ENCODE measurements around the gene ATP1A1.

The ATP1A1 gene

DNA sequence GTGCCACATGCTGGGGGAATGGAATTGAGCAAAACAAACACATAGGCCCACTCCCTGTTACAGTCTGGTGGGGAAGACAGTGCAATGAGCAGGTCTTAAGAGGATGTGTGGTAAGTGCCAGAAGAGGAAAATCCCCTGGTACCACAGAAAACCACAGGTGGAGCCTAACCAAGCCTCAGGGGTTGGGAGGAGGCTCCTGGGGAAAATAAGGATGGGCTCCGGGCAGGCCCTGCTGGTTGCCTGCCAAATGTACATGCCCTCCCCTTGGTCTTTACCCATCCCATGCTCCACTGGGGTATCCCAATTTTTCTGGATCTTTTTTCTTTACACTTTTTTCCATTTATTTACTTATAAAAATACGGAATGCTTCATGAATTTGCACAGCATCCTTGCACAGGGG is 40.4 kb downstream of the ATP1A1 start:
- DNase-seq (ENCODE audit: low read depth in 2 of 2) = no peak

DNA sequence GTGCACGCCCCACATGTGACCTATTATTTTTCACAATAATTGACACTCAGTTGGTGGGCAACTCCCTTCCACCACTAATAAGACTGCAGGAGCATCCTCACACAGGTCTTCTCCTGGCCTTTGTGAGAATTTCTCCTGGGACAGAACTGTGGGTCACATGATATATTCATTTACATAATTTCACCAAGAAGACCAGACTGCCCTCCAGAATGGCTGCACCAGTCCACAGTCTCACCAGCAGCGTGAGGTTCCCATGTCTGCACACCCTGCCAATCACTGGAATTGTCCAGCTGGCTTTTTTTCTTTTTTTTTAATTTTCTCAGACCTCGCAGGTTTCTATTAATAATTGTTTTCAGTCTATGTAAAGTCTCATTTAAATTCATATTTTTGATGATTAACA is 41.3 kb downstream of the ATP1A1 start:
- DNase-seq (ENCODE audit: low read depth in 2 of 2) = no peak

DNA sequence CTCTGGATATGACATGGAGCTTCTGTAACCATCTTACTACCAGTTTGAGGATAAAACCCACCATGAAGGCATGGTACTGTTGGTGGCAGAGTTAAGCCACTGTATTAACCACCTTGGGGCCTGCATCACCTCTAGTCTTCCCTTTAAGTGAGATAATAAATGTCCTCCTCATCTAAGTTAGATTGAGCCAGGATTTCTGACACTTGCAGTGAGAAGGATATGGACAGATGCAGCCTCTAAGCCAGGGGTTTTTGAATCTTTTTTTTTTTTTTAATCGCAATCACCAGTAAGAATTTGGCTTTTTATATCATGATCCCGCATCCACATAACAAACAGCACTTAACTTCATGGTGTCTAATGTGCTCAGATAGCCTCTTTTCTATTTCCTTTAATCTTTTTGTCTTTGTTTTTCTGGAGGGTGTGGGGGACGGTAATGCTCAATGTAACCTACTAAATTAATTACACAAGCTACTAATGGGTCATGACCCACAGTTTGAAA is 42.2 kb downstream of the ATP1A1 start:
- DNase-seq (ENCODE audit: low read depth in 2 of 2) = no peak

GRCh38 chr1:116415699-116416533 is 42.9 kb downstream of the ATP1A1 start:
- DNase-seq (ENCODE audit: low read depth in 2 of 2) = no peak

DNA sequence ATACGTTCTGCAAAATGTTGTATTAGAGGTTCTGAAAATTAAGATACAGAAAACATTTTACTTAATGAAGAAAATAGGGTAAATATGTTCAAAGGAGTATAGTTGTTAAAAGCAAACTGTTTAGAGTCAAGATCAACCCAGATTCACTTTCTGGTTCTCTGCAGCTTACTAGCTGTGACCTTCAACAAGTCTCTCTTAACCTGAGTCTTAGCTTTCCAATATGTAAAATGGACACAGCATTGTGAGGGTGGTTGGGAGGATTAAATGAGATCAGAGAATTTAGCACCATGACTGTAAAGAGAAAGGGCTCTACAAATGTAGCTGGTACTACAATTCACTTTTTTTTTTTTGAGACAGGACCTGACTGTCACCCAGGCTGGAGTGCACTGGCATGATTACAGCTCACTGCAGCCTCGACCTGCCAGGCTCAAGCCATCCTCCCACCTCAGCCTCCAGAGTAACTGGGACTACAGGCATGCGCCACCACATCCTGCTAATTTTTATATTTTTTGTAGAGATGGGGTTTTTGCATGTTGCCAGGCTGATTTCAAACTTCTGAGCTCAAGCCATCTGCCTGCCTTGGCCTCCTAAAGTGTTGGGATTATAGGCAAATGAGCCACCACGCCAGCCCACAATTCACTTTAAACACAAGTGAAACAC is 43.9 kb downstream of the ATP1A1 start:
- no peak for DNase-seq (ENCODE audit: low read depth in 2 of 2)

DNA sequence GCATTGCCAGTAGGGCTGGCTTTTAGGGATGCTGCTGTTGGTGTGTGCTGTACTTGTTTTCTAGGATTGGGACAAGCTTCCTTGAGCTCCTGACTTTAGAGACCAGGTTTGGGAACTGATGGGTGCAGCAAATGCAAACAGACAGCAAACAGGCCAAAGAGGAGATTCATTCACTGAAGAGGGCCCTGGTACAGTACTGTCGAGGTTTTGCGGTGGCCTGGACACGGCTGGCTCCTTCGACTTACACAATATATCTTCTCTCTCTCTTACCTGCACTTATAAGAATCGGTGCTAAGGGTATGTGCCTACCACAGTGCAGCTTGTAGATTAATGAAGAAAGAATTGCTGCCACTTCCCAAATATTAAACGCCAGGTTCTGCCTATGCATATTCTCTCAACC is 44.6 kb downstream of the ATP1A1 start:
- DNase-seq (ENCODE audit: low read depth in 2 of 2) = no peak

DNA sequence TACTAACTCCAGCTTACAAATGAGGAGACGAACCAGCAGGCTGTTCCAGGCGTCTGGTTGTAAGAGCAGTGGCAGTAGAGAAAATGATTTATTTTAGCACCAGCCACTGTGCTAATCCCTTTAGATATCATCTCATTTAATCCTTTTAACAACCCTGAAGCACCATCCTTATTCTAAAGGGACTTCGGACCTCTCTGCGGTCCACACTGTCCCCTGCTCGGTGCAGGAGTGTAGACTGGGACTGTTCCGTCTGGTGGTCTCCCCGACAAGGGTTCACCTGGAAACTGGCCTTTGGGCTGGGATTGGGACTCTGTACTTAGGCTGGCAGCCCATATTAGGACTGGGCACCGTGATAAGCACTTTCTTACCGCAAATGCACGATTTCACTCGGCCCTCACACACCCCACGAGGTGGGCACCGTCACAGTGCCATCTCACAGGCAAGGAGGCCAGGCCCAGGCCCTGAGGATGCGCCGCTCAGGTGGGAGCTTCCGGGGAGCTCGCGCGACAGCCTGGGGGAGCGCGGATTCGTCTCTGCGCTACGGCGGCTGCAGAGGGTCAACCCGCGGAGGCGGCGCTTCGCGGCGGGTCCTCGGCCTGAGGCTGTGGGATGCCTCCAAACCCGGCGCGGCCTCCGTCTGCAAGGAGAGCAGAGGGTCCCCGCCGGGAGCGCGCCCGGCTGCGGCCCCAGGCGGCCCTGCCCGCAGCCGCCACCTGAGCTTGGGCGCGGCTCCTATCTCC is 45.2 kb downstream of the ATP1A1 start:
- DNase-seq (ENCODE audit: low read depth in 2 of 2) = peak; percentile 67 to 77

GRCh38 chr1:116420417-116421200 is 47.6 kb downstream of the ATP1A1 start:
- DNase-seq (ENCODE audit: low read depth in 2 of 2) = no peak

DNA sequence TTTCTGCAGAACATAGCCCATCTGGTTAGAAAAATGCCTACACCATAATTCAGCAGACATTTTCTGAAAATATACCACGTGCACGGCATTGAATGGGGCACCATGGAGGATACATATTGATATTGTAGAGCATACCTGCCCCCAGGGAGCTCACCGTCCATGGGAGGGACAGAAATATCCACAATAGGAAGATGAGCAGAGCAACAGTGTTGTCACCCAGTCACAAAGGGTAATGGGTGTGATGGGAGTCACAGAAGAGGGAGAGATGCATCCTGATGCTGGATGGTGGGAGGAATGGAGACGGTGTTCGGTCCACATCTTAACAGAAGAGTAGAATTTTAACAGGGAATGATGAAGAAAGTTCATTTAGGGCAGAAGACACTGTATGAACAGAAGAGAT is 51.4 kb downstream of the ATP1A1 start:
- no peak for DNase-seq (ENCODE audit: low read depth in 2 of 2)

DNA sequence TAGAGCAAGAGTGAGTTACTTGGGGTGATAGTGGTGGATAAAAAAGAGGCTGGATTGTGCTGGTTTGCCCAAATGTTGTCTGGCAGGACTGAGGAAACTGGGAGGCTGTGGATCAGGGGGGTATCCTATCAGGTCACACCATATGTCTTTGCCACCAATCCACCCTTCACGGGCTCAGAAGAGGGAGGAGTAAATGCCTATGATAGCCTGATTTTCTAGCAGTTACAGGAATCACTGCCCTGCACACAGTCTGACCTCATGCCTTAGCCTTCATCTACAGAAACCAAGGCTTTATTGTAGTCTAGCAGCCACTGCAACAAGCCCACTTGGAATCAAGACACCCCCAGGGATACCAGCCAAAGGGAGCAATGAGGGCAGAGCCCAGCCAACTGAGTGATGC is 51.8 kb downstream of the ATP1A1 start:
- no peak for DNase-seq (ENCODE audit: low read depth in 2 of 2)

- DNase-seq (ENCODE audit: low read depth in 2 of 2) = no peak
These were observed 52.9 kb downstream of the ATP1A1 start for GRCh38 chr1:116425987-116426386.

DNA sequence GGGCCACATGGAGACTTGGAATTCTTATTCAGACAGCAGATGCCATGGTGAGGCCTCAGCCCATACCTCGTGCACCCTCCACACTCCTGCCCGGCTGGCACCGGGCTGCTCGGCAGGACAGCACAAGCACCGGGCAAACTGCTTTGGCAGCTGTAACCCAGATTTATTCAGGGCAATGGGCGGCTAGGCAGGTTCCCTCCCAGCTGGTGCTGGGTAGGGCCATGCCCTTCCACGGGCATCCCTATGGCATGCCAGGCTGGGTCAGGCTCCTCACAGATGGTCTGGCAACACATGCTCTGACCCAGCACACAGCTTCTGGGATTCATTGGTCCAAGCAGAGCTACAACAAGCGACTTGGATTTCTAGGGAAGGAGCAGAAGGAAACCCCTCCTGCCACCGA is 53.4 kb downstream of the ATP1A1 start:
- no peak for DNase-seq (ENCODE audit: low read depth in 2 of 2)

GRCh38 chr1:116428576-116428975 is 55.5 kb downstream of the ATP1A1 start:
- no peak for DNase-seq (ENCODE audit: low read depth in 2 of 2)

GRCh38 chr1:116429821-116430374 is 56.9 kb downstream of the ATP1A1 start:
- no peak for DNase-seq (ENCODE audit: low read depth in 2 of 2)

GRCh38 chr1:116431870-116432500 is 58.9 kb downstream of the ATP1A1 start:
- no peak for DNase-seq (ENCODE audit: low read depth in 2 of 2)

- no peak for DNase-seq (ENCODE audit: low read depth in 2 of 2)
These were observed 59.7 kb downstream of the ATP1A1 start for GRCh38 chr1:116432655-116433265.

GRCh38 chr1:116433275-116434257 is 60.5 kb downstream of the ATP1A1 start:
- DNase-seq (ENCODE audit: low read depth in 2 of 2) = no peak

DNA sequence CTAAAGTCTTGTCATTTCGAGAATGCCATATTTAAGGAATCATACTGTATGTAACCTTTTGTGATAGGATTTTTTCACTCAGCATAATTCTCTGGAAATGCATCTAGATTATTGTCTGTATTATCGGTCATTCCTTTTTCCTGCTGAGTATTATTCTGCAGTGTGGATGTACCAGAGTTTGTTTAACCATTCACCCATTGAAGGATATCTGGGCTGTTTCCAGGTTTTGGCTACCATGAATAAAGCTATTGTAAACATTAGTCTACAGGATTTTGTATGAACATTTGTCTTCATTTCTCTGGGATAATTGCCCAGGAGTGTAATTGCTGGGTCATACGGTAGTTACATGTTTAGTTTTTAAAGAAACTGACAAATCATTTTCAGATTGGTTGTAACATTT is 61.8 kb downstream of the ATP1A1 start:
- no peak for DNase-seq (ENCODE audit: low read depth in 2 of 2)

Data from stimulated activated CD8-positive, alpha-beta memory T cell treated with anti-CD3 and anti-CD28 coated beads, Interleukin-2, amount 100 ng/mL, for 1 hour (primary cell).